Adrenal gland (tissue), 12 donors: ENCODE results near the gene RHBDF2. TPM values are rescaled to one million over a fixed set of nuclear protein-coding genes. Genes with fewer than 3 reads are reported as not detected.

Experiments
- DNase-seq, 7 donors: peaks; one replicate each; pipeline ENCODE4 v3.0.0-alpha.2; 2019 to 2020
- H3K27ac ChIP-seq, 5 donors: fragments of 200-600 bp; sonication (generic) in 4 of 5; 1 replicate in 3 of 5; 2 replicates in 2 of 5; pipeline versions ENCODE4 v1.5.1 to v1.8.0; 2016 to 2020; ENCODE audit warnings: mild to moderate bottlenecking in 1 of 5
- H3K27me3 ChIP-seq: fragments of 200-600 bp; 2 replicates; pipeline ENCODE4 v1.8.0; 2021
- H3K36me3 ChIP-seq, 2 donors: fragments of 200-600 bp; replicated peaks in 1 of 2; 1 replicate in 1 of 2; 2 replicates in 1 of 2; pipeline versions ENCODE4 v1.5.1 to v1.8.0; 2018 to 2022
- H3K4me1 ChIP-seq, 2 donors: fragments of 200-600 bp; replicated peaks in 1 of 2; 1 replicate in 1 of 2; 2 replicates in 1 of 2; pipeline versions ENCODE4 v1.5.1 to v1.8.0; 2018 to 2021
- H3K4me3 ChIP-seq, 4 donors: fragments of 200-600 bp; sonication (generic) in 3 of 4; one replicate each; pipeline ENCODE4 v1.5.1; 2016 to 2018
- H3K9me3 ChIP-seq, 3 donors: fragments of 200-600 bp; sonication (generic) in 1 of 3; replicated peaks in 1 of 3; 1 replicate in 2 of 3; 2 replicates in 1 of 3; pipeline versions ENCODE4 v1.5.1 to v1.8.0; 2016 to 2021
- CTCF ChIP-seq, 6 experiments: fragments of 450-650 bp in 4 of 6; fragments of 200-600 bp in 2 of 6; sonication (generic) in 1 of 6; IDR thresholded peaks; 1 replicate in 5 of 6; 2 replicates in 1 of 6; pipeline versions ENCODE4 v1.5.1 to v1.8.0; 2016 to 2021; ENCODE audit warnings: antibody characterized with exemption in 6 of 6, mild to moderate bottlenecking in 2 of 6, moderate library complexity in 1 of 6
- POLR2A ChIP-seq, 2 donors: fragments of 450-650 bp; IDR thresholded peaks; one replicate each; pipeline ENCODE4 v1.6.1; 2017; ENCODE audit warnings: antibody characterized with exemption in 2 of 2, mild to moderate bottlenecking in 2 of 2, moderate library complexity in 1 of 2
- WGBS, 4 donors: extraction: QIAGEN DNeasy Blood & Tissue Kit in 2 of 4; methylation state at CpG; one replicate each; pipeline versions ENCODE4 v1.1.5 to v1.1.7; 2013 to 2017; 5-methylcytosine and 5-hydroxymethylcytosine counted together
- intact Hi-C, 2 donors: fragments of 100-400 bp; cut with DNase I; formaldehyde crosslinking; loops; one replicate each; pipeline versions ENCODE4 v1.14.1 to v1.15.0; 2022 to 2023
- polyA plus RNA-seq, 3 donors: library from polyadenylated mRNA; stranded (reverse); fragments of 200-250 nt in 2 of 3; fragments of 350-450 nt in 1 of 3; fragmentation: Illumina TruSeq in 1 of 3; extraction: RNeasy Lipid Tissue Mini Kit (QIAGEN cat#74804) in 1 of 3; gene quantifications; one replicate each; pipeline ENCODE4 v1.2.3, GENCODE V29; 2013 to 2014
- total RNA-seq, 9 donors: library from RNA; depleted of rRNA in 4 of 9; stranded (reverse); fragments of >200 nt in 4 of 9; fragments of 120-200 nt in 1 of 9; fragmentation: NEBNext Ultra II Directional in 1 of 9; extraction: Animal tissue kit (Norgen Biotek cat#: 25700) in 1 of 9; gene quantifications; one replicate each; pipeline versions ENCODE4 v1.1.0 to v1.2.4, GENCODE V29; 2013 to 2023
- donor health status: healthy with polysubstance abuse.
- donor health status: Bipolar disorder and iron deficiency.
- donor health status: DM: yes; HTN: yes; CAD: no.
- donor health status: DM: no; HTN: no; CAD: no.
- donor health status: DM: no; HTN: no; CAD: no.
- donor health status: DM: yes; HTN: yes; CAD: no.

The RHBDF2 gene
- total and polyA plus RNA-seq, 12 donors, result 4.9 to 156 (median 40.3) TPM

GRCh38 chr17:76475302-76475701 lies 25.9 kb downstream of the RHBDF2 start:
- TF ChIP-seq CTCF (IDR thresholded peaks at IDR 0.05) (no peak), POLR2A (IDR thresholded peaks at IDR 0.05) (no peak)
- 92 to 94% (median 93%) methylated on average over 6 of the region's 6 CpGs for WGBS, 4 donors
- Histone ChIP-seq H3K9me3 (no peaks in the 10 kb centered on the region), H3K27ac (no peak overlapping the region), H3K27me3 (no peaks in the 10 kb centered on the region), H3K4me1 (no peaks in the 10 kb centered on the region), H3K4me3 (no peak overlapping the region), H3K36me3 (peaks cover 0 to 7% of the 10 kb centered on the region in 2 donors)
- DNase-seq, result no peak
- intact Hi-C loops, result no loop called here

- intact Hi-C loops, result no loop called here
- Histone ChIP-seq H3K4me3 (no peak overlapping the region), H3K27ac (no peak overlapping the region), H3K9me3 (no peaks in the 10 kb centered on the region), H3K36me3 (peaks cover 0 to 7% of the 10 kb centered on the region in 2 donors), H3K4me1 (no peaks in the 10 kb centered on the region), H3K27me3 (no peaks in the 10 kb centered on the region)
- DNase-seq, result no peak
- TF ChIP-seq CTCF (IDR thresholded peaks at IDR 0.05), result no peak
- TF ChIP-seq POLR2A (IDR thresholded peaks at IDR 0.05), result no peak
- 91 to 94% (median 93%) methylated on average over 12 to 15 of the region's 15 CpGs for WGBS, 4 donors
These were observed 26.3 kb downstream of the RHBDF2 start for GRCh38 chr17:76474894-76475293.

GRCh38 chr17:76474238-76474637 lies 27.0 kb downstream of the RHBDF2 start:
- intact Hi-C loops, result no loop called here
- no peak overlapping the region for H3K27ac ChIP-seq
- 93 to 96% (median 94%) methylated on average over 7 to 14 of the region's 14 CpGs; no CpG with 5 or more reads in 1 of the 4 donors for WGBS, 4 donors
- TF ChIP-seq CTCF (IDR thresholded peaks at IDR 0.05) (no peak), POLR2A (IDR thresholded peaks at IDR 0.05) (no peak)
- H3K4me1 ChIP-seq, result no peaks in the 10 kb centered on the region
- H3K9me3 ChIP-seq, result no peaks in the 10 kb centered on the region
- H3K4me3 ChIP-seq, result no peak overlapping the region
- DNase-seq, result no peak
- H3K36me3 ChIP-seq, result peaks cover 0 to 7% of the 10 kb centered on the region in 2 donors
- no peaks in the 10 kb centered on the region for H3K27me3 ChIP-seq

GRCh38 chr17:76473541-76473985 lies 27.7 kb downstream of the RHBDF2 start:
- TF ChIP-seq CTCF (IDR thresholded peaks at IDR 0.05), result peak in 1 of 6 experiments; percentile 18
- no peak for TF ChIP-seq POLR2A (IDR thresholded peaks at IDR 0.05)
- Histone ChIP-seq H3K27ac (no peak overlapping the region), H3K4me3 (no peak overlapping the region), H3K36me3 (peaks cover 0 to 7% of the 10 kb centered on the region in 2 donors), H3K4me1 (no peaks in the 10 kb centered on the region), H3K27me3 (no peaks in the 10 kb centered on the region), H3K9me3 (no peaks in the 10 kb centered on the region)
- no peak for DNase-seq
- intact Hi-C loops, result no loop called here
- WGBS, 4 donors, result 82 to 85% (median 83%) methylated on average over 2 to 18 of the region's 18 CpGs
